Gastrocnemius medialis (tissue), 4 donors: ENCODE data around the gene ODC1.

ENCODE experiments used
- POLR2A ChIP-seq, 2 donors: fragments of 450-650 bp; IDR thresholded peaks; one replicate each; pipeline ENCODE4 v1.6.1; 2017; ENCODE audit warnings: antibody characterized with exemption in 2 of 2, mild to moderate bottlenecking in 2 of 2, moderate library complexity in 2 of 2
- TF ChIP-seq, protein P1 (sequence below), 5 experiments: fragments of 450-650 bp in 3 of 5; fragments of 200-600 bp in 2 of 5; sonication (generic) in 2 of 5; IDR thresholded peaks in 4 of 5; conservative IDR thresholded peaks in 1 of 5; 1 replicate in 4 of 5; 2 replicates in 1 of 5; pipeline ENCODE4 v1.5.1; 2016 to 2019; ENCODE audit warnings: antibody characterized with exemption in 5 of 5, mild to moderate bottlenecking in 3 of 5, moderate library complexity in 3 of 5

DNA sequence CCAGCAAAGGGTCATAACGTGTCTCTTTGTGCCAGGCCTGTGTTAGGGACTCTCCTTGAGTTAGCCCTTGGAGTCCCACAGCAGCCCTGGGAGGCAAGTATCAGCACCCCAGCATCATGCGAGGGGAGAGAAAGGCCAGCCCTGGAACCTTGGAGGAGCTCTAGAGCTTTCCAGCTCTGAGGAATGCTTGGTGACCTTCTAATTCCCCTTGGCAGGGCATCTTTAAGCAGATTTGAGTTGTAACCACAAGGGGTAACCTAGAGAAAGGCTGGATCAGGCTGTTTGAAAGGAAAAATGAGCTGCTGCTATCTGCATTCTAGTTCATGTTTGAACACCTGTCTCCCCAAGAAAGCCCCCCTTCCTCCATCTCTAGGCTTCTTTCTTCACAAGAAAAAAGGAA lies 23.8 kb upstream of the ODC1 start:
- no peak for TF ChIP-seq POLR2A (IDR thresholded peaks at IDR 0.05)
- TF ChIP-seq, protein P1, sequence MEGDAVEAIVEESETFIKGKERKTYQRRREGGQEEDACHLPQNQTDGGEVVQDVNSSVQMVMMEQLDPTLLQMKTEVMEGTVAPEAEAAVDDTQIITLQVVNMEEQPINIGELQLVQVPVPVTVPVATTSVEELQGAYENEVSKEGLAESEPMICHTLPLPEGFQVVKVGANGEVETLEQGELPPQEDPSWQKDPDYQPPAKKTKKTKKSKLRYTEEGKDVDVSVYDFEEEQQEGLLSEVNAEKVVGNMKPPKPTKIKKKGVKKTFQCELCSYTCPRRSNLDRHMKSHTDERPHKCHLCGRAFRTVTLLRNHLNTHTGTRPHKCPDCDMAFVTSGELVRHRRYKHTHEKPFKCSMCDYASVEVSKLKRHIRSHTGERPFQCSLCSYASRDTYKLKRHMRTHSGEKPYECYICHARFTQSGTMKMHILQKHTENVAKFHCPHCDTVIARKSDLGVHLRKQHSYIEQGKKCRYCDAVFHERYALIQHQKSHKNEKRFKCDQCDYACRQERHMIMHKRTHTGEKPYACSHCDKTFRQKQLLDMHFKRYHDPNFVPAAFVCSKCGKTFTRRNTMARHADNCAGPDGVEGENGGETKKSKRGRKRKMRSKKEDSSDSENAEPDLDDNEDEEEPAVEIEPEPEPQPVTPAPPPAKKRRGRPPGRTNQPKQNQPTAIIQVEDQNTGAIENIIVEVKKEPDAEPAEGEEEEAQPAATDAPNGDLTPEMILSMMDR (IDR thresholded peaks at IDR 0.05 in 4 of 5, conservative IDR thresholded peaks at IDR 0.05 in 1 of 5): no peak
